GM12875 (cell line): ENCODE data around the gene CDH20.

Experiments
- H3K4me3 ChIP-seq: one replicate; pipeline ENCODE4 v1.5.1; 2011; ENCODE audit warnings: low read depth, low read length, control low read depth
- TF ChIP-seq, protein P1 (sequence below): IDR thresholded peaks from 2 replicates; pipeline ENCODE4 v1.5.1; 2011; ENCODE audit warnings: low read depth, mild to moderate bottlenecking, control low read depth, inconsistent platforms, low read length, moderate library complexity, borderline replicate concordance; ENCODE audit not compliant: insufficient read depth

Gene CDH20

DNA sequence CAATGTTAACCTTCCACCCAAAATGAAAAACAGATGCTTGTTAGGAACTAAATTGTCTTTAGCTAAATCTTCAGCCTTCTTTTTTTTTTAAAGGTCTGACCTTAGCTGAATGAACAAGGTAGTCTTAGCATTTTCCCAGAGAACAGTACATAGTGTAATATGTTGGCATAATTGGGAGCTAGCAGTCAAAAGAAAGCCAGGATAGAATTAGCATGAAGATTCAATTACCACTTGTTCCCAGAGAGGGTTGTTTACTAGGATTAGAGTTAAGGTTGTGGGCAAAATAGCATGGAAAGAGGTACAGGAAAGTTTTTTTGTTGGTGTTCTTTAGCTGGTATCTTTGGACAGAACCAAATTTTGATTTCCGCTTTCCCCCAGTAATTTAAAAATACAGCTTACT is 6.9 kb downstream of the CDH20 start:
- TF ChIP-seq, protein P1, sequence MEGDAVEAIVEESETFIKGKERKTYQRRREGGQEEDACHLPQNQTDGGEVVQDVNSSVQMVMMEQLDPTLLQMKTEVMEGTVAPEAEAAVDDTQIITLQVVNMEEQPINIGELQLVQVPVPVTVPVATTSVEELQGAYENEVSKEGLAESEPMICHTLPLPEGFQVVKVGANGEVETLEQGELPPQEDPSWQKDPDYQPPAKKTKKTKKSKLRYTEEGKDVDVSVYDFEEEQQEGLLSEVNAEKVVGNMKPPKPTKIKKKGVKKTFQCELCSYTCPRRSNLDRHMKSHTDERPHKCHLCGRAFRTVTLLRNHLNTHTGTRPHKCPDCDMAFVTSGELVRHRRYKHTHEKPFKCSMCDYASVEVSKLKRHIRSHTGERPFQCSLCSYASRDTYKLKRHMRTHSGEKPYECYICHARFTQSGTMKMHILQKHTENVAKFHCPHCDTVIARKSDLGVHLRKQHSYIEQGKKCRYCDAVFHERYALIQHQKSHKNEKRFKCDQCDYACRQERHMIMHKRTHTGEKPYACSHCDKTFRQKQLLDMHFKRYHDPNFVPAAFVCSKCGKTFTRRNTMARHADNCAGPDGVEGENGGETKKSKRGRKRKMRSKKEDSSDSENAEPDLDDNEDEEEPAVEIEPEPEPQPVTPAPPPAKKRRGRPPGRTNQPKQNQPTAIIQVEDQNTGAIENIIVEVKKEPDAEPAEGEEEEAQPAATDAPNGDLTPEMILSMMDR, result no peak
- H3K4me3 ChIP-seq, result no peak overlapping the region

DNA sequence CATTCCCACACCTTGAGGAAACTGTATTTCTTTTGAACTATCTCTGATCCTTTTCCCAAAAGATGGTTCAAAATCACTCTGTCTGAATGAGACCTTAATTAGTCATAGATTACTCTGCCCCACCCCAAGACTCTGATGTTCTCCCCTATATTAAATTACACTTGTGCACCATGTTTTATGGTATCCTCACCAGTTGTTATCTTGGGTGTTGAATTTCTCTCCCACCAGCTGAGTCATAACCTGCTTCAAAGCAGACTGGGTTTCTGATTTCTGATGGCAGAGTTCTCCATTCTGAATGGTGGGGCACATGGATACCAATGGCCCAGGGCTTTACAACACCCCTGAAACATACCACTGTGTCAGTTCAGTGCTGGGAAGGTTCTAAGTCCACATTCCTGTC is 15.0 kb downstream of the CDH20 start:
- H3K4me3 ChIP-seq, result no peak overlapping the region
- TF ChIP-seq, protein P1, result no peak

DNA sequence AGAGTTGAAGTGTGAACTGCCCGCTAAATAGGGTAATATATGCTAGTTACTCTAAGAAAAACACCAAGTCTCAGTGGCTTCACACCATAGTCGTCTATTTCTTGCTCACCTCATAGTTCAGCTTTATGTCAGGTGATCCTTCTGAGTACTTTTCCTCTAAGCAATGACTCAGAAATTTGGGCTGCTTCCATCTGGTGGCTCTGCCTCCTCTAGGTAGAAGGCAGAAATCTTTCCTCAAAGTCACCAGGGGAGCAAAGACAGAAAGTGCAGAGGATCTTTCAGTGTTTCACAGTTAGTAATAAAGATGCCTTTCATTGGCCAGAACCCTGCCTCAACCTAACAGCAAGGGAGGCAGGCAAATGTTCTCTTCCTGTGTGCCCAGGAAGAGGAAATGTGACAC is 17.3 kb downstream of the CDH20 start:
- no peak overlapping the region for H3K4me3 ChIP-seq
- TF ChIP-seq, protein P1, result no peak

DNA sequence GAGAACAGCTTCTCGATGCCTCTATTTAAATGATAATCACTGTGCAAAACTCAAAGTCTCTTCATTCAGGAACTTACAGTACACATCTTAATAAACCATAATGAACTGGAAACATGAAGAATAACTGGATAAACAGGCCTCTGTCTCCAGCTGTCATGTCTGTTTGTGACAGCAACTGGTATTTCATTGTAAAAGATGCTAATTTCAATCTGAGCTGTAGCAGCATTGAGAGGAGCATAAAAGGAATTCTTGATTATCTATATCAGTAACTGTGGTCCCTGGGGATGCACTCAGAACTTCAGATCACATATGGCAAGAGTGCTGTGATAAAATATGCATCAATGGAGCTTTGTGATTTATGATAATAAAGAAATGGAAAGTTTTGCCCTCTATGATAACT is 18.8 kb downstream of the CDH20 start:
- TF ChIP-seq, protein P1, result no peak
- H3K4me3 ChIP-seq, result no peak overlapping the region

DNA sequence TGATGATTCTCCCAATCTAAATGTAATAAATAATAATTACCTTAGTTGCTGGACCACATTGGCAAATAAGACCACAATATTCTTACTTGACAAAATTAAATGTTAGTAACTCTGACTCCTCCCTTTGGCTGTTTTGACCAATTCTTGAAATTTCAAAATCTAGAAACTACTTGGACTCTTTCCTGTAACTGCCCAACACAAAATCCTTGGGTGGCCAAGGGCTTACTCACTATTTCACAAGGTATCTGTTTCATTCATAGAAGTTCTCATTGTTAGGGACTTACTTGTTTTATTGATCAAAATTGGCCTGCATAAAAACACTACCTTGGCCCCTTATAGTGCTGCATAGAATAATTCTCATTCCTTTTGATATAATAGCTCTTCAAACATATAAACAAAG is 19.4 kb downstream of the CDH20 start:
- TF ChIP-seq, protein P1, result no peak
- H3K4me3 ChIP-seq, result no peak overlapping the region

DNA sequence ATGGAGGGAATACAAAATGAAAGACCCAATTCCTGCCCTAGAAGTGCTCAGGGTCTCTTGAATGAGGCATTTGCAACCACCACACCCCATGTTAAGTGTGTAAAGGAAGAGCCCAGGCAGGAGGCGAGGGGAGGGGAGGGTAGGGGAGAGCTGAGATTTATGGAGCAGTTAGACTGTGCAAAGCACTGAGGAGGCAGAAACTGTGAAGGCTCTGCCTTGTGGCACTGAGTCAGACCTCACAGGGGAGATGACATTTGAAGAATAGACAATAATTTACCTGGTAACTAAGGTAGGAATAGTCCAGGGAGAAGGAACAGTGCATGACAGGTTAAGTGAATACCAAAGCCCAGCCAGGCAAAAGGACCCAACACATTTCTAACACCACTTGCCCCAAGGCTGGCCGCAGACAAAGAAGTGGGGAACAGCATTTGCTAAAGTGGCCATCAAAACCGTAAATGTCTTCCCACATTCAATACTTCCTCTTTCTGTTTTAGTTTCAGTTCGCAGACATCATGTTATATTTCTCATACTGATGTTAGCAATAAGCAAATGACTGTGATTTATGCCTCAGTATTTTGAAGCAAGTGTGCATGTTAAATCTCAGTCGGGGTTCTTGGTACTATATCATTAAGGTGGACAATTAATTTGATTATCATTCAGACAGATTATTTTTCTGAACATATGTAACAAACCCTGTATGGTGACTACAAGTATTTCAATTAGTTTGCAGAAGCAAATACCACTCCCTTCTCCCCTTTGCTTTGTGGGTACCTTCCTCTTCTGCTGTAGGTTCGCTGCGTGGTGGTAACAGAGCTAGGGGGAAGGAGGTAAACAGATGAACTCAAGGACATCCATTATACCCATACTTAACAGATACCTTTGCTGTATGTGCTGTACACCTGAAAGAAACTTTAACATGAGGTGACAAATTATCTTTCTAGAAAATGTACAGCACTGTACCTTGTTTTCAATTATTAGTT is 27.5 kb downstream of the CDH20 start:
- TF ChIP-seq, protein P1, result no peak
- H3K4me3 ChIP-seq, result no peak overlapping the region

DNA sequence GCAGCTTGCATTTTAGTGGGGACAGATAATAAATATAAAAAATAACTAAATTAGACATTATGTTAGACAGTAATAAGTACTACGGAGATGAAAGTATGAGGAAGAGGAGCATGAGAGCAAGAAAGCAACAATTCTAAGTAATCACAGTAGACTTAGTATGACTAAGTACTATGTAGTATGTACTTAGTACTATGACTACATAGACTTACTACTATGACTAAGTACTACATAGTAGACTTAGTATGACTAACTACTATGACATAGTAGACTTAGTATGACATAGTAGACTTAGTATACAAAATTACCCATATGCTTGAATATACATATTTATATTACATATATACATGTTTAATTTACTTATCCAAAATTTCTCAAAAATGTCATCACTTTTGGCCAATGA is 29.3 kb downstream of the CDH20 start:
- TF ChIP-seq, protein P1, result no peak
- H3K4me3 ChIP-seq, result no peak overlapping the region
